Pancreas (tissue), 10 donors: ENCODE results near the gene TMEM30B. TPM values are rescaled to one million over a fixed set of nuclear protein-coding genes. Genes with fewer than 3 reads are reported as not detected.

Experiments
- ATAC-seq, 4 donors: fragments of 200-7000 bp; cut with Tn5 transposase; one replicate each; pipeline versions ENCODE4 v1.8.0 to v1.9.1; 2020; ENCODE audit warnings: mild to moderate bottlenecking in 4 of 4, moderate library complexity in 4 of 4
- DNase-seq, 6 donors: peaks; one replicate each; pipeline ENCODE4 v3.0.0-alpha.2; 2020
- FAIRE-seq: peaks from 2 replicates; lab custom pipeline; 2012; peaks lifted over from hg19 to GRCh38; lab: Jason Lieb, UNC
- H3K27ac ChIP-seq, 4 donors: fragments of 200-600 bp; sonication (generic); 1 replicate in 3 of 4; 2 replicates in 1 of 4; pipeline versions ENCODE4 v1.5.0 to v1.8.0; 2020
- H3K27me3 ChIP-seq, 4 donors: fragments of 200-600 bp; one replicate each; pipeline ENCODE4 v1.8.0; 2021
- H3K36me3 ChIP-seq, 3 donors: fragments of 200-600 bp; sonication (generic) in 1 of 3; one replicate each; pipeline versions ENCODE4 v1.5.0 to v1.8.0; 2020 to 2021
- H3K4me1 ChIP-seq, 3 donors: fragments of 200-600 bp; one replicate each; pipeline ENCODE4 v1.8.0; 2021
- H3K4me3 ChIP-seq, 4 donors: fragments of 200-600 bp; sonication (generic) in 2 of 4; one replicate each; pipeline versions ENCODE4 v1.5.0 to v1.8.0; 2020 to 2021
- H3K9me3 ChIP-seq, 4 donors: fragments of 200-600 bp; one replicate each; pipeline ENCODE4 v1.8.0; 2021
- WGBS, 2 donors: extraction: QIAGEN DNeasy Blood & Tissue Kit; methylation state at CpG; one replicate each; pipeline ENCODE4 v1.1.7; 2013; 5-methylcytosine and 5-hydroxymethylcytosine counted together
- intact Hi-C, 3 donors: fragments of 100-400 bp; cut with DNase I; formaldehyde crosslinking; loops; one replicate each; pipeline versions ENCODE4 v1.11.1 to v1.14.2; 2022
- polyA plus RNA-seq, 2 donors: library from polyadenylated mRNA; stranded (reverse); fragments of 200-250 nt; gene quantifications; one replicate each; pipeline ENCODE4 v1.2.3, GENCODE V29; 2013
- total RNA-seq, 6 donors: library from RNA; stranded (reverse); fragmentation: NEBNext Ultra II Directional in 4 of 6; extraction: Animal tissue kit (Norgen Biotek cat#: 25700) in 4 of 6; gene quantifications; one replicate each; pipeline versions ENCODE4 v1.2.1 to v1.2.4, GENCODE V29; 2021 to 2023
- TF ChIP-seq, protein P1 (sequence below), 4 donors: fragments of 200-600 bp; sonication (generic) in 3 of 4; IDR thresholded peaks; one replicate each; pipeline versions ENCODE4 v1.5.0 to v1.8.0; 2021; ENCODE audit warnings: antibody characterized with exemption in 4 of 4
- donor health status: healthy with polysubstance abuse.
- donor health status: DM: no; HTN: no; CAD: no; lungs with moderate emphysema.
- donor health status: DM: no; HTN: no; CAD: no.
- donor health status: control.
- donor health status: control.
- donor health status: Bipolar disorder and iron deficiency.
- donor health status: DM: yes; HTN: yes; CAD: no.
- donor health status: DM: no; HTN: no; CAD: no.
- donor health status: DM: no; HTN: no; CAD: no.
- donor health status: DM: yes; HTN: yes; CAD: no.

TMEM30B gene
- total and polyA plus RNA-seq, 8 donors, result 10.1 to 21.3 (median 17.7) TPM

- peaks cover 4 to 32% (median 12%) of the 10 kb centered on the region in 3 donors for H3K4me1 ChIP-seq
- no peak for FAIRE-seq
- DNase-seq, result peak in 2 of 6 donors; percentile 37 to 74
Measured at GRCh38 chr14:61280092-61280525, 1.0 kb downstream of the TMEM30B start.

GRCh38 chr14:61279082-61279481 is 2.1 kb downstream of the TMEM30B start:
- DNase-seq (no peak), FAIRE-seq (no peak), ATAC-seq (no peak)
- Histone ChIP-seq H3K4me1 (peaks cover 0 to 26% (median 9%) of the 10 kb centered on the region in 3 donors), H3K36me3 (no peaks in the 10 kb centered on the region), H3K27ac (peak overlapping the region in 2 of 4 donors; percentile 99 to 100), H3K9me3 (no peaks in the 10 kb centered on the region), H3K27me3 (no peaks in the 10 kb centered on the region), H3K4me3 (peak overlapping the region in 3 of 4 donors; percentile 61 to 86 (median 75))
- TF ChIP-seq, protein P1, sequence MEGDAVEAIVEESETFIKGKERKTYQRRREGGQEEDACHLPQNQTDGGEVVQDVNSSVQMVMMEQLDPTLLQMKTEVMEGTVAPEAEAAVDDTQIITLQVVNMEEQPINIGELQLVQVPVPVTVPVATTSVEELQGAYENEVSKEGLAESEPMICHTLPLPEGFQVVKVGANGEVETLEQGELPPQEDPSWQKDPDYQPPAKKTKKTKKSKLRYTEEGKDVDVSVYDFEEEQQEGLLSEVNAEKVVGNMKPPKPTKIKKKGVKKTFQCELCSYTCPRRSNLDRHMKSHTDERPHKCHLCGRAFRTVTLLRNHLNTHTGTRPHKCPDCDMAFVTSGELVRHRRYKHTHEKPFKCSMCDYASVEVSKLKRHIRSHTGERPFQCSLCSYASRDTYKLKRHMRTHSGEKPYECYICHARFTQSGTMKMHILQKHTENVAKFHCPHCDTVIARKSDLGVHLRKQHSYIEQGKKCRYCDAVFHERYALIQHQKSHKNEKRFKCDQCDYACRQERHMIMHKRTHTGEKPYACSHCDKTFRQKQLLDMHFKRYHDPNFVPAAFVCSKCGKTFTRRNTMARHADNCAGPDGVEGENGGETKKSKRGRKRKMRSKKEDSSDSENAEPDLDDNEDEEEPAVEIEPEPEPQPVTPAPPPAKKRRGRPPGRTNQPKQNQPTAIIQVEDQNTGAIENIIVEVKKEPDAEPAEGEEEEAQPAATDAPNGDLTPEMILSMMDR (IDR thresholded peaks at IDR 0.05), result no peak
- intact Hi-C loops, result no loop called here
- 9 to 11% methylated on average over 5 of the region's 5 CpGs for WGBS, 2 donors

More at GRCh38 chr14:61280092-61280525, 1.0 kb downstream of the TMEM30B start:
- 0 to 4% methylated on average over 47 of the region's 47 CpGs for WGBS, 2 donors
- Histone ChIP-seq H3K36me3 (no peaks in the 10 kb centered on the region), H3K9me3 (no peaks in the 10 kb centered on the region), H3K27me3 (no peaks in the 10 kb centered on the region), H3K27ac (peak overlapping the region; percentile 98 to 100 (median 99)), H3K4me3 (peak overlapping the region; percentile 61 to 86 (median 72))
- TF ChIP-seq, protein P1 (IDR thresholded peaks at IDR 0.05), result no peak
- ATAC-seq, result peak; percentile 13 to 39 (median 22)
- intact Hi-C loops, result no loop called here

GRCh38 chr14:61277784-61278183 is 3.4 kb downstream of the TMEM30B start:
- WGBS, 2 donors, result 14 to 19% methylated on average over 4 of the region's 4 CpGs
- ATAC-seq (no peak), FAIRE-seq (no peak), DNase-seq (no peak)
- TF ChIP-seq, protein P1 (IDR thresholded peaks at IDR 0.05), result no peak
- Histone ChIP-seq H3K36me3 (no peaks in the 10 kb centered on the region), H3K27me3 (no peaks in the 10 kb centered on the region), H3K9me3 (no peaks in the 10 kb centered on the region), H3K27ac (peak overlapping the region in 2 of 4 donors; percentile 18 to 39), H3K4me1 (peaks cover 0 to 23% (median 9%) of the 10 kb centered on the region in 3 donors), H3K4me3 (peak overlapping the region in 2 of 4 donors; percentile 7 to 23)
- intact Hi-C loops, result no loop called here

DNA sequence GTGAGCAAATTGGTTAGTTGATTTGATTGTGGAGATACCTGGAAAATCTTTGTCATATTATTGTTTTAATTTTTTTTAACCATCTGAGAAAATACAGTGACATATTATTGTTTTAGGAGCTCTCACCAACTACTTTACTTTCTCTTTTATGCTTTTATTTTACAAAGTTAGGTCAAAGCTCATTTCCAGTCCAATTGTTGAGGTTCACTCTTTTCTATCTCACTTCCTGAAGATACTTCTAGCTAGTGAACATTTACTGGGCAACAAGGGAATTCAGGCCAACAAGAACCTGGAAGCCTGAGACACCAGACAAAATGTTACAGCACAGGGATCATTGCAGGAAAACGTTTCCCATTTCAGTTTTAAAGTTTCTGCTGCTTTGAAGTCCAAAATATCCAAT is 3.9 kb downstream of the TMEM30B start:
- Histone ChIP-seq H3K9me3 (no peaks in the 10 kb centered on the region), H3K27ac (peak overlapping the region in 2 of 4 donors; percentile 18 to 39), H3K27me3 (no peaks in the 10 kb centered on the region), H3K4me1 (peaks cover 0 to 19% (median 4%) of the 10 kb centered on the region in 3 donors), H3K4me3 (peak overlapping the region in 2 of 4 donors; percentile 7 to 23), H3K36me3 (no peaks in the 10 kb centered on the region)
- WGBS, 2 donors, result 15 to 16% methylated on average over 1 of the region's 1 CpG
- FAIRE-seq (peak; percentile 5), DNase-seq (no peak), ATAC-seq (no peak)
- TF ChIP-seq, protein P1 (IDR thresholded peaks at IDR 0.05), result no peak
- intact Hi-C loops, result no loop called here

DNA sequence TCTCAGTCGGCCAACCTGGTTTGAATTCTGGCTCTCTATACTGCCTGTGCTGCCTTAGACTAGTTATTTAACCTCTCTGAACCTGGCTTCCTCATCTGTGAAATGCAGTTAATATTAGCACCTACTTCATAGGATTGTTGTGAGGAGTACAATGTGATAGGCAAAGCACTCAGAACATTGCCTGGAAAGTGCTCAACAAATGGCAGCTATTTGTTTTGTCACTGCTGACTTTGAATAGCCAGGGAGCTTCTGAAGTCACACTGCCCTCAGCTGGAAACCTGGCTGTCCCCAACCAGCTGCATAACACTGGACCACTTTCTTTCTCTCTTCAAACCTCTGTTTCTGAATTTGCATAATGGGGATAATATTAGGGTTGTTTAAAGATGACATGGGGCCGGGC is 9.6 kb downstream of the TMEM30B start:
- Histone ChIP-seq H3K27ac (no peak overlapping the region), H3K9me3 (no peaks in the 10 kb centered on the region), H3K36me3 (no peaks in the 10 kb centered on the region), H3K4me1 (no peaks in the 10 kb centered on the region), H3K4me3 (no peak overlapping the region), H3K27me3 (no peaks in the 10 kb centered on the region)
- DNase-seq (no peak), FAIRE-seq (no peak), ATAC-seq (no peak)
- intact Hi-C loops, result no loop called here
- TF ChIP-seq, protein P1 (IDR thresholded peaks at IDR 0.05), result no peak
- 85 to 98% methylated on average over 2 of the region's 2 CpGs for WGBS, 2 donors
